SH-SY5Y (cell line): ENCODE results near the gene TRIM47.

Source experiments
- GATA2 ChIP-seq: IDR thresholded peaks from 2 replicates; pipeline ENCODE4 v1.6.1; 2011; ENCODE audit warnings: mild to moderate bottlenecking, low read depth, low read length
- GATA3 ChIP-seq: IDR thresholded peaks from 2 replicates; pipeline ENCODE4 v1.6.1; 2011; ENCODE audit warnings: low read depth, mild to moderate bottlenecking, low read length, moderate library complexity

GRCh38 chr17:75901727-75902126, 23.3 kb upstream of the TRIM47 start:
- TF ChIP-seq GATA2: no peak
- TF ChIP-seq GATA3: no peak
